GM18873 (cell line): ENCODE results near the gene MMEL1.

Experiments
- ATAC-seq: cut with Tn5 transposase; IDR thresholded peaks from one replicate; pipeline ENCODE4 v1.9.1; 2021; ENCODE audit warnings: mild to moderate bottlenecking, moderate library complexity, moderate number of reproducible peaks; ENCODE audit not compliant: unreplicated experiment, low FRiP score

MMEL1 gene

GRCh38 chr1:2606881-2607621 is 25.8 kb downstream of the MMEL1 start:
- no peak for ATAC-seq

- ATAC-seq: no peak
Observed at GRCh38 chr1:2606396-2606880, 26.4 kb downstream of the MMEL1 start.

DNA sequence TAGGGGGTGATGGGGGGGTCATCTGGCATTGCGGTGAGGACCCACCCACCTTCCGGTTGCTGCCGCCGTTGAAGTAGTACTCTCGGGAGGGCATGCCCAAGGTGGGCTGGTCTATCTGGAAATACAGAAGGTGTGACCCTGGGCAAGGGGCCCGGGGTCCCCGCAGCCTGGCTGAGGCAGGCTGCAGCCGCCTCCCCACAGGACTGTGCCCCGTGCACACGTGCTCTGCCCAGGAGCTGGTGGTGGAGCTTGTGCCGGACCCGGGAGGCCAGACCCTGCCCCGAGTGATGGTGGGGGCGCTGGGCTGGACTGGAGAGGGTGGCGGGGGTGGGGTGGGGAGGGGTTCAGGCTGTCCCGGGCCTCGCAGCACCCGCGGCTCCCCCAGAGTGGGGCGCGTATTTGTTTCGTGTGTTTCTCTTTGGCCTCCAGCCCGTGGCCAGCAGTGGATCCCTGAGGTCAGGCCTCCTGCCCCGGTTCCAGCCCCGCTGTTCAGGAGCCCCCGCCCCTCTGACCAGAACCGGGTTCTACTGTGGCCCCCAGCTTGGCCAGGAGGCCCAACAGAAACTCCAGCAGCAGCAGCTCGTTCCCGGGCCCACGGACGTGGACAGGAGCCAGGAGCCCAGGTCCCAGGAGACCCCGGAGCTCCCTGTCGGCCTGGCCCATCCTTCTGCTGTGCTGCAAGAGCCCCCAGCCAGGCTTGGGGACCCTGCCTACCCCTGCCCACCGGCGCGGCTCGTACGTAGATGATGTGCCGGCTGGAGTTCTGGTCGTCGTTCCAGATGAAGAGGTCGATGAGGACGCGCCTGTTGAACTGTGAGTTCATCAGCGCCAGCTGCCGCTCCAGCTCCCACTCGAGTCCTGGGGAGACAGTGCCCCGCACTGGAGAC is 27.1 kb downstream of the MMEL1 start:
- no peak for ATAC-seq

DNA sequence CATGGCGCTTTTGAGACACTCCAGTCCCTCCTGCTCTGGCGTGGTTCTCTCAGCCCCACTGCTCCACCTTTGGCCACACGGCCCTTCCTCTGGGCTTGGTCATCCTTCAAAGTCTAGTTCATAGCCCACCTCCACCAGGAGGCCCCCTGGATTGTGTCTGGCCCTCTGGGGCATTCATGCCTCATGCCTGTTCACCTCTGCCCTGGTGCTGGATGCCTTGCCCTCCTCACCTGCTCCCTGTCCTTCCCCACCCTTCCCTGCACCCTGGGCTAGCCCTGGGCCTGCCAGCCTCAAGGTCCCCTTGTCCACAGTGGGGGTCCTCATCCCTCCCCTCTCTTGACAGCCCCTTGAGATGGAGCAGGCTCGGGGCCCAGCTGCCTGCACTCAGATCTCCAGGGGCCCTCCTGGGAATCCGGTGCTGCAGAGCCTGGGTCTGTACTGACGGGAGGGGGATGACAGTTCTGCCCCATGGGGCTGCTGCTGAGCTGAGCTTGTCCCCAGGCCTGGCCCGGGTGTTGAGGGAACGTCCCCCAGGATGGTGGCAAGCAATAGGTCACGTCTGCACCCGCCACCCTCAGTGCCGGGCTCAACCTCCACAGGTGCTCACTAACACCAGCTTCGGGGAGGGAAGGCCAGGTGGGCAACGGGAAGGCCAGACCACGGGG is 27.8 kb downstream of the MMEL1 start:
- ATAC-seq: no peak

- ATAC-seq: no peak
Observed at GRCh38 chr1:2604156-2604843, 28.5 kb downstream of the MMEL1 start.

- ATAC-seq: no peak
Observed at GRCh38 chr1:2603521-2604155, 29.2 kb downstream of the MMEL1 start.

DNA sequence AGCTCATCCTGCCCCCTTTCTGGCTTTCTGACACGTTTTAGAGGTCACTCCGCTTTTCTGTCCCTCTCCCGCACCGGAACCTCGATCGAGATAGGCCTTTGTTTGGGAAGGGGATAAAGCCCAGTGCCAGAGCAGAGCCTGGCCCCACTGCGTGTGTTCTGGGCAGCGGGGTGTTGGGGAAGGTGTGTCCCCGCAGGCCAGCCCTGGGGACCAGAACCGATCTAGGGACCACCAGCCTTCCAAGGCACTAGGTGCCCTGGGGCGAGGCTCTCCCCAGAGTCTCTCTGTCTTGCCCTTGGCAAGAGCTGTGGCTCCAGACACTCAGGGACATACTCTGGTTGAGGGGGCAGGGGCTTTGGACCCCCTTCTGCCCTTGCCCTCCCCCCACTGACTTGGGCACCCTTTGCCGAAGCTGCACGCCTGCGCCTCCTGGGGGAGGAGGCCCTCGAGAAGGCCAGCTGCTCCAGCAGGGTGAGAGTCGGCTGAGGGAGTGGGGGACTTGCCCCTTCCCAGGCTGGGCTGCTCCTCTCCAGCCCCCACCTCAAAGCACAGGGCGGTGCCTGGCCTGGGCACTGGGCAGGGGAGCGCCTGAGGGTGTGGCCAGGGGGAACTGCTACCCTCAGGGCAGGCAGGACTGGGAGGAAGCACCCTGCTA is 29.8 kb downstream of the MMEL1 start:
- no peak for ATAC-seq

DNA sequence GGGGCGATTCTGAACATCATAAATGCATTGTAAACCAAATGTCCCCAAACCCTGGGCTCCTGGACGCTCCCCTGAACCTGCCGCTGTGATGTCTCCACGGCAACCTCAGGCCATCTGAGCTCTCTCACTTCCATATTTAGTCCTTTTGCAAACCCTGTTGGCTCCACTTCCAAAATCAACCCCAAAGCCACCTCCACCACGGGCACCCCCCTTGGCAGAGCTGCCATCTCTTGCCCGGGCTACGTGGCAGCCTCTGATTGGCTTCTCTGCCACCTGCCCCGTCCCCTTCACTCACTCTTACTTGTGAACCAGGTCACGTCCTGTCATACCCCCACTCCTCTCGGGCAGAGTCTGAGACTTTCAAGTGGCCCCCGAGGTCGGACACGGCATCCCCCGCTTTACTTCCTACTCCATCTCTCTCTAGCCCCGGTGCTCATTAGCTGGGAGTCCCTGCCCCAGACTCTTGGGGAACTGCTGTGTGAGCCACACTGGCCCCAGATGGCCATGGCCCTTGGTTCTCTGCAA is 30.4 kb downstream of the MMEL1 start:
- ATAC-seq: no peak

- ATAC-seq: no peak
Observed at GRCh38 chr1:2601721-2602303, 31.0 kb downstream of the MMEL1 start.

- no peak for ATAC-seq
Observed at GRCh38 chr1:2598329-2598931, 34.4 kb downstream of the MMEL1 start.

GRCh38 chr1:2597441-2598328 is 35.1 kb downstream of the MMEL1 start:
- no peak for ATAC-seq

- no peak for ATAC-seq
Observed at GRCh38 chr1:2596530-2597333, 36.1 kb downstream of the MMEL1 start.

- ATAC-seq: no peak
Observed at GRCh38 chr1:2595812-2596529, 36.8 kb downstream of the MMEL1 start.

DNA sequence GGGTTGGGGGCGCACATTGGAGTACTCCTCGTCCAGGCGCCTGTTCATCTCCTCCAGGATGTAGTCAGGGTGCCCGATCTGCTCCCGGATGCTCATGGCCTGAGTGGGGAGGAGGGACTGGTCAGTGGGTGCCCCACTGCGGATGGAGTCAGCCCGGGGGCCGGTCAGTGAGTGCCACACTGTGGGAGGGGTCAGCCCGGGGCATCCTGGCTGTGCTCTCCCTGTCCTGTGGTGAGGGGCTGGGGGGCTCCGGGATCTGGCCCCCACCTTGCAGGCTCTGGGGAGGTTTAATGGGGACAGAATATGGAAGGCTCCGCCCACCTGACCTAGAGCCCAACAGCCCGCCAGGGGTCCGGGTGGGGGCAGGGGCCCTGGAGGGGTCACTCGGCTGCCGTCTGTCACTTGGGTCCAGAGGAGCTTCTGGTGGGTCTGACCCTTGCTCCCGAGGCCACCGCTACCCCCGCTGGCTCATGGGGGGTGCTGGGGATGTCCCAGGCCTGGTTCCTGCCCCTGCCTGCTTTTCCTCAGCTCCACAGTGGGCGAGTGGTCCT is 37.5 kb downstream of the MMEL1 start:
- no peak for ATAC-seq

DNA sequence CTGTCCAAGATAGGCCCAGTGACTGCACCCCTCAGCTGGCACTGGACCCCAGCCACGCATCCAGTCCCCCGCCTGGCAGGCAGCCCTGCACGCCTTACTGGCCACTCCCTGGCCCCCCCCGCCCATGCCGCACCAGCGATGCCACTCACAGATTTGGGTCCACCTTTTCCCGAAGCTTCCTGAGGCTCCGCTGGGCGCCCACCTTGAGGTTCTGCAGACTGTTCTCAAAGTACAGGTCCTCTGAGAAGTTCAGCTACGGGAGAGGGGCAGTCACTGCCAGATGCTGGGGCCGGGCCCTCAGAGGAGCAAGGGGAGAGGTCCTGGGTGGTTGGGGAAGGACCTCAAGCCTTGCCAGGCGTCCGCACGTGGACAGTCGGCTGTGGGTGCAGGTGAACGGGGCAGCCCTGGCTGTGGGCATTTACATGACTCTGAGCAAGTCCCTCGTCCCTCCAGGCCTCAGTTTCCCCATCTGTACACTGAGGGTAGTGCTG is 38.1 kb downstream of the MMEL1 start:
- no peak for ATAC-seq
